CD4-positive, alpha-beta T cell treated with Interleukin-4 for 1 hour (primary cell): ENCODE data around the gene TNFRSF21.
"Not testable (repeated sequence)": the region's sequence is repeated elsewhere in the genome, so short reads cannot be mapped to it uniquely, and the experiment has no call there.

ENCODE experiments used
- DNase-seq, 2 donors: peaks; one replicate each; pipeline ENCODE4 v3.0.0-alpha.2; 2020 to 2022

The TNFRSF21 gene

GRCh38 chr6:47248446-47248845 is 61.3 kb downstream of the TNFRSF21 start:
- DNase-seq = no peak

DNA sequence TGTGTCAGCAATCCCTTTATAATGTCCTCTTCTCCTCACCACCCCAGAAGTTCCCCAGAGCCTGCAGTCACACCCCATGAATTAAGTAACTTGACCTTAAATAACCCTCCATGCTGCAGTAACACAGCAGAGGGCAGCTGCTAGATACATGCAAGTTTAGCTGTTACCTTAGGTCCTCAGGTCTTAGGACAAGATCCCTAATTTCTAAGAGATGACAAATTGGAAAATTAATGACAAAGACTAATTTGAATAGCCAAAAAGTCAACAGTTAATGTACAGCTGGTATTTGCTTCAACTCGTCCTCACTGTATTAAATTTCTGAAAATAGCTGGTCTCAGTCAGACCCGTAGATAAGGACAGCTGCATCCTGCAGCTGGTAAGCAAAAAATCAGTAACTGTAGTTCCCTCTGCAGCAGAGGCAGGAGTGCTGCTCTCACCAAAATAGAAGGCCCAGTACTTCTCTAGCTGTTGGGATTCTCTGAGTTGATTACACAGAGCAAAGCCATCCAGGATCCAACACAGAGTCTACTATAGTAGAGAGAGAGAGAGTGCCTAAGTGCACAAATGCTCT is 62.4 kb downstream of the TNFRSF21 start:
- peak in 1 of 2 donors; percentile 22 for DNase-seq

- no peak for DNase-seq
Measured at GRCh38 chr6:47246551-47246950, 63.2 kb downstream of the TNFRSF21 start.

GRCh38 chr6:47245745-47246371 is 63.8 kb downstream of the TNFRSF21 start:
- DNase-seq = no peak

DNA sequence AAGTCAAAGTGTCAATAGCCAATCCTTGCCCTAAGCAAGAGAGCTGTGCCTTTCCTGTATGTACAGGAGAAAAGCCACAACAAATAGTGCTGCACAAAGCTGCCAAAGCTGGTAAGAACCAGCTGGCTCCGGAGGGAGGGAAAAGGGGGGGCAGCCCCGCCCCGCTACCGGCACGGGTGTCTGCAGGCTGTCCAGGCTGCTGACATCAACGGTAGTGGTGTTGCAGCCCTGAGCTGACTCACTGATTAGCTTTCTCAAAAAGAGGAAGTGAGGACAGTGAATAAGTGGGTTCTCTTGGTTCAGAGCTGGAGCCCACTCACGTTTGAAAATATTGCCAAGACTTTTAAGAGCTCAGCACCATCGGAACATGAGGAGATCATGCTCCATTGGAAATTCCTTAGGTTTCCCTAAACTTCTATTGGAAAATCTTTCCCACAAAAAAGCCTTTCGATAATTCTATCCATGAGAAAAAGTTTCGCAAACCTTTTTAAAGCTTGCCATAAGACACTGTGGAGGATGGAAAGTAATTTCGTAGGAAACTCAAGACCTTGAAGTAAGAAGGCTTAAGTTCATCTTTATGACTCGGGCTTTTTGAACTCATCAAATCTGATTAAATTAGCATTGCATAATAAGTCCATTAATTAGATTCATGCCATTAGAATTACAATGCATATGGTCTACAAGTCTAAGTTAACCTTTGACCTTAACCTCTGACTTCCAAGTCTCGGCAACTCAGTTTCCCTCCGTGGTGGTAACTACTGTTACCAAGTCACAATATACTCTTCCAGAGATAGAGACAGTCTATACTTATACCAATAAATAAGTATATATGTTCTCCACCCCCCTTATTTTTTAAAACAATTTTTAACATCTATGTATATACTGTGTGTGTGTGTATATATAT is 67.0 kb downstream of the TNFRSF21 start:
- peak; percentile 57 to 88 for DNase-seq

DNA sequence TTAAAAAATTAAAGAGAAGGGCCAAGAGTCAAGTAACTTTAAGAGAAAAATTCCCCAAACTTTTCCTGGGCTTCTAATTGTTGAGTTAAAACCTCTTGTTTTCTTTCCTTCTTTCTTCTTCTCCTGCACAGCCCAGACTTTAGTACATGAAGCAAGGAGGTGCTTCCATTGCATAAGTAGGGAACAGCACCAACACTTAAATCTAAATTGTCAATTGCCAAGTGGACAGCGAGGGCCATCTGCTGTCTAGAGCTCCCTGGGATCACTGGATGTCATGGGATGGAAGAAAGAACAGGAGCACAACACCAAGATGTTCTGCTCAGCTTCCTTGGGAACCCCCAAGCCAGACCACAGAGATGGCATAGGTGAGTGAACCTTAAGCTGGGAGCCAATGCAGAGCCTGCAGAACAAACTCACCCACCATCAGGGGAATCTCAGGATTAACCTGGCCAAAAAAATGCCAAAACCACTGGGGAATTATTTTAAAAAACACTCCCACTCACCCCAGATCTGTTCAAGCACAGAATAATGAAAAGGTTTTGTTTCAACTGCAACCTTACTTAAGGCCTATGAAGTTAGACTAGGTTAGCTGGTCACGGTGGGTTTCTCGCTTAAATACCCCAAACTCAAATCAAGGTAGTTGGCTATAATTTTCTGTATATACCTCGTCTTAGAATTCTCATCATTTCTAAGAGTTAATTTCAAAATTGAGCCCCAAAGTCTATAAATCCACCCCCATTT is 67.8 kb downstream of the TNFRSF21 start:
- no peak for DNase-seq

- no peak for DNase-seq
Measured at GRCh38 chr6:47240277-47240890, 69.3 kb downstream of the TNFRSF21 start.

DNA sequence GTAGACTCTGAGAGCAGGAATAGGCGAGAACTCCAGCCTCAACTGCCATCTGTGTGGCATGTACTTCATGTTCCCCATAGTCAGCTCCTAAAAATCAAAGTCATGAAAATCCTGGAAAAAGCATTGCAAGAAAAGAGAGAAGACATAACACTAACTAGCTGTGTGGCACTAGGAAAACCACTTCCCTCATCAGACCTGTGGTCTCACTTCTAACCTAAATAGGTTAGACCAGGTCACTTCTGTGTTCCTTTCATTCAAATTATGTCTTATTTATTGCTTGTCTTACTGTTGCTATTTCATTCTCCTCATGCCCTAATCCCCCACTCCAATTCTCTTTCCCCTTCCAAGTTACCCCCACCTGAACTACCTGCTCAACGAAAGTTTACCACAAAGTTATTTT is 70.2 kb downstream of the TNFRSF21 start:
- DNase-seq = no peak

- DNase-seq = no peak
Measured at GRCh38 chr6:47238456-47238995, 71.2 kb downstream of the TNFRSF21 start.

- no peak for DNase-seq
Measured at GRCh38 chr6:47237196-47237595, 72.5 kb downstream of the TNFRSF21 start.

GRCh38 chr6:47235964-47236760 is 73.5 kb downstream of the TNFRSF21 start:
- DNase-seq = peak in 1 of 2 donors; percentile 22

DNA sequence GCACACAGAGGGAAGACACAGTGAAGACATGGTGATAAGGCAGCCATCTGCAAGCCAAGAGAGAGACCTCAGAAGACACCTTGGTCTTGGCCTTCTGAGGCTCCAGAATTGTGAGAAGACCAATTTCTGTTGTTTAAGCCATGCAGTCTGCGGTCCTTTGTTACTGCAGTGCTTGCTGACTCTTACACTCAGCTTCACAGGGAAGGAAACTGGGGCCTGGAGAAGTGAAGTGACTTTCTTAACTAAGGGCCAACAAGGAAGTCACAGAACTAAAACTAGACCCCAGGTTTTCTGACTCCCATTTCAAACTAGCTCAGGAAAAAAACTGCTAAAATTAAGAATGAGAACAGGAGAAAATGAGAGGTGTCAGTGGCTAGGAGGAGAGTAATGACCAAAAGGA is 74.3 kb downstream of the TNFRSF21 start:
- no peak for DNase-seq

DNA sequence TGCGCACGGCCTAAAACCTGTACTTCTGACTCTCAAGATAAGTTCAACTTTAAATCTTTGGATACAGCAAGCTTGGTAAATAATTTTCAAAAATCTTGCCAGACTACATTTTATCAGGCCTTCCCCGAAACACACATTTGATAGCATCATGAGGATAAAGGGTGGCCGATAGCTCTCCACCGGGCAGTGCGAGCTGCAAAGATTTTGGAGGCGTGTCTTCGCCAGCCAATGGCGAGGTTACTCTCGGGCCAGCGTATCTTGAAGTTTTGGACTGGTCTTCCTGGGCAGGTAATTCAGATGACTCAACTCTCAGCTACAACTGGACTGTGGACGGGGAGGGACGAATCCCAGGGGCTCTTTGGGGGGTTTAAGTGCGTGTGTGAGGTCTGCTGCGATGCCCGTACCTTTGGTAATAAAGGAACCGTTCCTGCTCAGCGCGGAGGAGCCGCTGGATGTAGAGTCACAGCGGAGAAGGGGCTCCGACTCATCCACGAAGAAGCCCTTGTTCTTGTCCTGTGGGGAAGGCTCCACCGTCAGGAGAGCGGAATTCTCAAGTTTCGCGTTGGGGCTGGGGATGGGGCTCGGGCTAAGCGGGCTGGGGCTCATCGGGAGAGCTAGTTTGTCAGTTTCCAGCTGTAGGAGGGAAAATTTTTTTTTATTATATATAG is 75.3 kb downstream of the TNFRSF21 start:
- no peak for DNase-seq

GRCh38 chr6:47231151-47231550 is 78.6 kb downstream of the TNFRSF21 start:
- DNase-seq = no peak

DNA sequence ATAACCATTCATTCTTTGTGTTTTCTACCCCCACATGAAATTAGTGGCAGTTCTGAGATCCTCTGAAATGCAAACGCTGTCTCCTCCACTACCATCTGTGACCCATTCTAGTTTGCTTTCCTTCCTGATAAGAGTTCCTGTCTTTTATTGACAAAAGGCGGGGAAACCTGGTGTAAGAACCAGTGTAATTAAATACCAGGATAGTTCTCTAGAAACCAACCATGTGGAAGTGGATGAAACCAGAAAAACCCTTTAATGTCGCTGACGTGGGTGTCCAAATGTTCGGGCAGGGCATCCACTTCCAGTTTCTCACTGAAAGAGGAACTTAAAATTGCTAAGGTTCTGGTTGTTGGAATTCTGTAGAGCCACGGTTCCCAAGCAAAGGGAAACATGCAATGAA is 79.1 kb downstream of the TNFRSF21 start:
- DNase-seq = no peak

GRCh38 chr6:47229255-47229654 is 80.5 kb downstream of the TNFRSF21 start:
- no peak for DNase-seq

GRCh38 chr6:47228093-47228492 is 81.6 kb downstream of the TNFRSF21 start:
- not testable (repeated sequence) for DNase-seq

DNA sequence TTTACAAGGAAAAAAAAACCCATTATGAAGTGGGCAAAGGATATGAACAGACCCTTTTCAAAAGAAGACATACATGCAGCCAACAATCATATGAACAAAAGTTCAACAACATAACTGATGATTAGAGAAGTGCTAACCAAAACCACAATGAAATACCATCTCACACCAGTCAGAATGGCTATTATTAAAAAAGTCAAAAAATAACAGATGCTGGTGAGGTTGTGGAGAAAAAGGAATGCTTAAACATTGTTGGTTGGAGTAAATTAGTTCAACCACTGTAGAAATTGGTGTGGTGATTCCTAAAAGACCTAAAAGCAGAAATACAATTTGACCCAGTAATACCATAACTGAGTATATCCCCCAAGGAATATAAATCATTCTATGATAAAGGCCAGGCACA is 86.5 kb downstream of the TNFRSF21 start:
- DNase-seq = not testable (repeated sequence)

DNA sequence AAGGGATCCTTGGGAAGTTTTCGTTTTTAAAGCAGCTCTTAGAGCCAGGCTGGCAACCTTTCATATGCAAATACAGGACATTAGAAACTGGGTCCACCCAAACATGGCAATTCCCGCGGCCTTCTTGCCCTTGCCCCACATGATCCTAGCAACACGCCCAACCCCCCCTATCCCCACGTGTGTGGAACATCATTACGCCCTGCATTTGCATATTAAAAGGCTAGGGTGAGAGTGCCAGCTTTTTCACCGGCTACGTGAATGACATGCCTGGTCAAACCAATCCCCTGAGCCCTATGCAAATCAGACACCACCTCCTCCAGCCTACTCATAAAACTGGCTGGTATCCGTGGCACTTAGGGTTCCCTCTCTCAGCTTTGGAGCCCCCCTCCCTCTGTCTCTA is 88.1 kb downstream of the TNFRSF21 start:
- no peak for DNase-seq

- DNase-seq = no peak
Measured at GRCh38 chr6:47209632-47210031, 100.1 kb downstream of the TNFRSF21 start.

DNA sequence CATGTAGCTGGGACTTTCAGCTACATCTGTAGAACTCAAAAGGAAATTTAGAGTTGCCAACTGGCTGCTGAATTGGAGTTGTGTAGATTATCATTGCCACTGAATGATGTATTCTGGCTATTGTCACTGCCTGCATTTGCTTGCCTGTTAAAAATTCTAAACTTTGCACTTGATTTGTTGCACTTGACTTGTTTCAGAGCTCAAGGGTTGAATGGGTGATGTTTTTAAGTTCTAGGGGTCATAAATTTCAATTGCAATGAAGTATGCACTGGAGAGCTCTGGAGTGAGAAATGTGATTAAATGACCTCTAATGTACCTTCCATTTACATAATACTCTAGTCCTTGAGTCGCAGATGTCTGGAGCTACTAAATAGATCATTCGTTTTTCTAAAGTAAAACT is 102.4 kb downstream of the TNFRSF21 start:
- DNase-seq = no peak
